Stimulated activated CD4-positive, alpha-beta T cell treated with anti-CD3 and anti-CD28 coated beads, Interleukin-15, amount 100 ng/mL, for 24 hours (primary cell): ENCODE data around the gene CALHM3.

Experiments
- DNase-seq: peaks from one replicate; pipeline ENCODE4 v3.0.0-alpha.2; 2020

Gene CALHM3

DNA sequence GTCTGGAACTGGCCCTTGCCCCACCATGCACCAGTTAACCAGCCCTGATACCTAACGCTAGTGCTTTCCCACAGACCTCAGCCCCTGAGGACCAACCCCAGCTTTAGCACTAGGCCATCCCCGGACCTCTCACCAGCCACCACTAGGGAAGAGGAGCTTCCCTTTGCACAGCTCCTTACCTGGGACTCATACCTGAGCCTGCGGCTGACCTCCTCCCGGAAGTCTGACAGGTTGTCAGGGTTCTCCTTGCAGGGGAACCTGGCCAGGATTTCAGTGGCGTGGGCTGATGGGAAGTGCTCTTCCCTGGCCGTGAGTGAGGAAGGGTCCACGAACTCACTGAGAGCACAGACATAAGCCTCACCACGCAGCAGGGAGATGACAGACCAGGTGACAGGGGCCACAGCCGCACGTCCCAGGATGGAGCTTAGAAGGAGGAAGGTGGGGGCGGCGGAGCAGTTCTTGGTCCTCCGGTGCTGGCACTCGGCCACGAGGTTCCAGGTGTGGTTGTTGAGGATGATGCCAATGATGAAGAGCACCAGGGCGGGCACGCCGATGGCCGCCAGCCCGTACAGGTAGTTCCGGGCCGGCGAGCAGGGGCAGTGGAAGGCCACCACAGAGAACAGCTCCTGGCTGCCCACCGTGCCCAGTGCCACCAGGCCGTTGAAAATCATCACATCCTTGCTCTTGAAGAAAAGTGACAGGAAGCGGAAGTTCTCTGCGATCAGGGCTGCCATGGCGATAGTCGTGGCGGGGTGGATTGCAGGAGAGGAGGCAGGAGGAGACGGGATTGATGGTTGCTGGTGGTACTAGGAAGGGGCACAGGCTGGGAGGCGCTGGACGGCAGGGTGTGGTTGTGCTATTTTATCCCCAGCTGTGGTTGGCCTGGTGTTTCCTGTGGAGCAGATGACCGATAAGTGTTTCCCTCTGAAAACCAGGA lies 29.6 kb downstream of the CALHM3 start:
- DNase-seq, result no peak

DNA sequence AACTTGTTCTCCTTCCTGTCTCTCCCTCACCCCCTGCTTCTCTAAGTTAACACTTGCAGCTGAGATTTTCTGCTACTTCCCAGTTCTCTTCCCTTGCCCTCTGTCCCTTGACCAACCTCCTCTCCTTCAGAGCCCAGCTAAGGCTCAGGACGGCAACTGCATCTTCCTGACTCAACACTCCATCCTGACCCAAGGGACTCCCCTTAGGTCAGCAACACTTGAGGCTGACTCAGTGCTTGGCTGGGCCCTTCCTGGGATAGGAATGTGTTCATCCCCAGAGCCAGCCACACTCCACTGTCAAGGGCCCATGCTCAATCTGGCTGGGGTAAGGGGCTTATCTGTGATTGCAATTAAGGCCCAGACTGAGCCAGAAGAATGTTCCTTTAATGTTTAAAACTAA lies 30.3 kb downstream of the CALHM3 start:
- no peak for DNase-seq

DNA sequence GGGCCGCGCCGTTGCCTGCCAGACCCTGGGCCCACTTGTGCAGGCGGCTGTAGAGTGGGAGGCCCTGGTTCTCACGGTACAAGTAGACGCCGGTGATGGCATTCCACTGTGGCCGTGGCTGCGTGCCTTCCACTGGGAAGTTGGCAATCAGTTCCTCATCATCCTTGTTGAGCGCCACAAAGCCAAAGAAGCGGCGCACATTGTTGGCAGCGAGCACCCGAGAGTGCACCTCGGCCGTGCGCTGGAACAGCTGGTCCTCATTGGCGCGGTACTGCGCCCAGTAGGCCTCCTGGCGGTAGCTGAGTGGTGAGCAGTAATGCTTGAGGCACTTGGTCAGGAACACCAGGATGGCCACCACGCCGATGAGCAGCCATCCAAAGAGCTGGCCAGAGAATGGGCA lies 31.9 kb downstream of the CALHM3 start:
- no peak for DNase-seq

DNA sequence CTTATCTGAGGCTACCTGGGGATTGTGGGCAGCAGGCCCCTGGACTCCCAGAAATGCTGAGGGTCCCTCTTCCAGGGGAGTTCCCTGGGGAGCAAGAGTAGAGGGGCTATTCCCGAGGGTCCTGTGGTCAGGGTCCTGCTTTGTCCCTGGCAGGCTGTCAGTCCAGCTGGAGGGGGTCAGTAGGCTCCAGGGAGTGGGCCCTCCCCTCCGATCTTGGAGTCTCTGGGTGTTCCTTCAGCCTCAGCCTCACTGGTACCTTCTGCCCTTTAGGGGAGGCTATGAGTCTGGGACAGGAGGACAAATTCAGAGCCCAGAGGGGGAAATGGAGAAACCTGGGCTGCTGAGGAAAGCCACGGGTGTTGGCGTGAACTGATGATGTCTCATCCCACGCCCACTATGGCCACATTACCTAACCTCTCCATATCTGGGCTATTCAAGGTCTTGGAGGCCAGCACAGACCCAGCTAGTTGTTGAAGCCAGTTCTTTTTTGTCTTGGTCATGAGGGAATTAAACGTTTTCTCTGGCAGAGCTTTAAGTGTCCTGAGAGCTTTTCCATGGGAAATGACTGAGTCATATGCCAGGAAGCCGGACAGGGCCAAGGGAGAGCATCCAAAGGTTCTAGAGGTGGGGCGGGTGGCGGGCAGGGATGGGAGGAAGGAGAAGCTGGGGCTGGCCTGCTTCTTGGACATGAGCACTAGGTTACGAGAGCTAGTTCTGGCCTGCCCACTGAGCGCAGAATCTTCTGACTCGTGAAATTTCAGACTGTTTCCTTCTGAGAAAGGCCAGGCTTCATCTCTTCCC lies 33.1 kb downstream of the CALHM3 start:
- no peak for DNase-seq

DNA sequence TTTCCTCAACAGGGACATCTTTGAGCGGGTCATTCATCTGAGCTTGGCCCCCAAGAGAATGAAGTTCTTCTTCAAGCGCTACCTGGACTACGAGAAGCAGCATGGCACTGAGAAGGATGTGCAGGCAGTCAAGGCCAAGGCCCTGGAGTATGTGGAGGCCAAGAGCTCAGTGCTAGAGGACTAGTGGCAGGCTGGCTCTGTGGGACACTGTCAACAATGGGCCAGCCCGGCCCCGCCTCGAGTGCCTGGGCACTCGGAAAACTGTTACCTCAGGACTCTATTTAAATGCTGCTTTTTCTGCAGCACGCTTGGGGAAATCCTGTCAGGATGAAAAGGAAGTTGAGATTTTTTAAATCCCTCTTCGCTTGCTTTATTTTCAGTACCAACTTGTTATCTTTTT lies 33.7 kb downstream of the CALHM3 start:
- no peak for DNase-seq

DNA sequence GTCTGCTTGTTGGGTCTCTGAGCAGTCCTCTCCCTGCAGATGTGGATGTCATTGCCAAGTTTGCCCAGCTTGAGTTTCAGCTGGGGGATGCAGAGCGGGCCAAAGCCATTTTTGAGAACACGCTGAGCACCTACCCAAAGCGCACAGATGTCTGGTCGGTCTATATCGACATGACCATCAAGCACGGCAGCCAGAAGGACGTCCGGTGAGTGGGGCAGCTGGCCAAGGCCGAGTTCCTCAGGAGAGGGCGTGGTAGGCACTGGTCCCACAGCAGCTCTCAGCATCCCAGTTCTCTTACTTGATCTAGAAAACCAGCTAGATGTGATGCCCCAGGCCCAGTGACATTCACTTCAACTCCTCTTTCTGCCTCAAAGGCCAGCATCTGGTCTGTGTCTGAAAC lies 34.6 kb downstream of the CALHM3 start:
- DNase-seq, result no peak

DNA sequence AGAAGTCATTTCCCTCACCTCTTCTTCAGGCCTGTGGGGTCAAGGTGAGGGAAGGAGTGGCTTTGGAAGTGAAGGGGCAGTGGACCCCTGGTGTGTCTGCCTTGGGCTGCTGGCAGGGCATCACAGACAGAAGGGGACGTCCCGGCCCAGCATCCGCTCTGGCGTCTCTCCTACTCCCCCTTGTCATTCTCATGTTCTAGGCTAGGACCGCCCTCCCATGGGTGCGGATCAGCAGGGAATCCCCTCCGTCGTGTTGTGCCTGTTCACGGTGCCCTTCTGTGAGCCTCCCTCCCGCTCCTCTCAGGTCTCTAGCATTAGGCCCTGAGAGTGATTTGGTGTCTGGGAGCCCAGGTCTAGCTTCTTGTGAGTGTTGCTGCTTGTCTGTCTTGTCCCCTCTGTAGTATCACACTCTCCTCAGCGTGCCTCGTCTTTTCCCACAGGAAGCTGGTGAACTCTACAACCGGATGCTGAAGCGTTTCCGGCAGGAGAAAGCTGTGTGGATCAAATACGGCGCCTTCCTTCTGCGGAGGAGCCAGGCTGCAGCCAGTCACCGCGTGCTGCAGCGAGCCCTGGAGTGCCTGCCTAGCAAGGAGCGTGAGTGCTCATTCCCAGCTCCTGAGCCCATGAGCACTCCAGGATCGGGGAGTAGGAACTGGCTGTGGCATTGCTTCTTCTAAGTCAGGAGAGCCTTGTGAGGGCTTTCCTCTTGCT lies 35.4 kb downstream of the CALHM3 start:
- DNase-seq, result no peak

DNA sequence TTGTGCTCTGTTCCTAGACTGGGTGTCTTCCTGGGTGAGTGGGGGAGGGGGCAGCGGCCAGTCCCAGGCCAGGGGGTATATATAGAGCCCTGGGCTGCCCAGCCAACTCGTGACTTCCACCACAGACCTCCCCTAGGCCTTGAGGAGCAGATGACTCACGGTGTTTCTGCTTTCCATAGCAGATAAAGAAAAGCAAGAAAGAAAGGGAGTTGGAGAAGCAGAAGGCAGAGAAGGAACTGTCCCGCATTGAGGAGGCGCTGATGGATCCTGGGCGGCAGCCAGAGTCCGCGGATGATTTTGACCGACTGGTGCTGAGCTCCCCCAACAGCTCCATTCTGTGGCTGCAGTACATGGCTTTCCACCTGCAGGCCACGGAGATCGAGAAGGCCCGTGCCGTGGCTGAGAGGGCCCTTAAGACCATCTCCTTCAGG lies 37.0 kb downstream of the CALHM3 start:
- DNase-seq, result no peak

DNA sequence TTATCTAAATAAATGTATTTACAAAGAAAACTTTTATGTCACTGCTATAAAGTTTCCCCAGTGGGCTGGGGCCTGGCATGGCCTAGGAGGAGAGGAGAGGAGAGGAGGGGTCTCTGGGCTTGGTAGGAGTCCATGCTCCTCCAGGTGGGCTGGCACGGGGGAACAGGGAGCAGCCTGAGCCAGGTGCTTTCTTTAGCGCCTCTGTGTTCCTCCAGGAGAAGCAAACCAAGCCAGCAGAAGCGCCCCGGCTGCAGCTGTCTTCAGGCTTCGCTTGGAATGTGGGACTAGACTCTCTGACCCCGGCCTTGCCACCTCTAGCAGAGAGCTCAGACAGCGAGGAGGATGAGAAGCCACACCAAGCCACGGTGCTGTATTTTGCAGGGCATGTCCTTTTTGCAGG lies 37.4 kb downstream of the CALHM3 start:
- no peak for DNase-seq

DNA sequence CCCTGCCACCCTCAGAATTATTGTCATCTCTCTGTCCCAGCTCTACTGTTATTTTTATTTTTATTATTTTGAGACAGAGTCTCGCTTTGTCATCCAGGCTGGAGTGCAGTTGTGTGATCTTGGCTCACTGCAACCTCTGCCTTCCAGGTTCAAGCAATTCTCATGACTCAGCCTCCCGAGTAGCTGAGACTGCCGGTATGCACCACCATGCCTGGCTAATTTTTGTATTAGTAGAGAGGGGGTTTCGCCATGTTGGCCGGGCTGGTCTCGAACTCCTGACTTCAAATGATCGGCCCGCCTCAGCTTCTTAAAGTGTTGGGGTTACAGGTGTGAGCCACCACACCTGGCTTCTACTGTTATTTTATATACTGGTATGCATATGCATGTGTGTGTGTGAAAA lies 37.8 kb downstream of the CALHM3 start:
- DNase-seq, result no peak

DNA sequence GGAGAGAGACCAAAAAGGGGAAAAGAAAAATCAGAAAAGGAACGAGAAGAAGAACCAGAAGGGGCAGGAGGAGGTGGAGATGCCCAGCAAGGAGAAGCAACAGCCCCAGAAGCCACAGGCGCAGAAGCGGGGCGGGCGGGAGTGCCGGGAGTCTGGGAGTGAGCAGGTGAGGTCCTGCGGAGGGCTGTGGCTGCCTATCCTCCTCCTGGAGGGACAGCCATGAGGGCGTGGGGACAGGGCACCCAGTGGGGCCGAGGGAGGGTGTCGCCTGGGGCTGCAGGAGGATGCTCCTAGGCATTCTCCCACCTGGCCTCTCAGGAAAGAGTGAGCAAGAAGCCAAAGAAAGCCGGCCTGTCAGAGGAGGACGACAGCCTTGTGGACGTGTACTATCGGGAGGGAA lies 38.6 kb downstream of the CALHM3 start:
- DNase-seq, result no peak

DNA sequence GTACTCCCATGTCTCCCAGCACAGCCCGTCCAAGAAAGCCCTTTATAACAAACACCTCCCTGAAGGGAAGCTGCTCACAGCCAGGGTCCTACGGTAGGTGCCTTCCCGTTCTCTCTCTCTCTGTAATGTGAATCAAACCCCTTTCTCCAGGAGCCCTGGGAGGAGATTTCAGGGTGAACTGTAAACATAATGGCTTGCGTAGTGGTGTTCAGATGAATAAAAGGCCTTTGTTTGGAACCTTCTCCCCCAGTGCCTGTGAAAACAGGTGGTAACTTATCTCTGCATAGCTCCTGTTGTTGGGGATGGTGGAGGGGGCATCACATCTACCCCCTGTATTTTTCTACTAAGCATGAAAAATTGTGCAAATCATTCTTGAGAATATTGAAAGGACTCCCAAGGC lies 39.3 kb downstream of the CALHM3 start:
- no peak for DNase-seq

DNA sequence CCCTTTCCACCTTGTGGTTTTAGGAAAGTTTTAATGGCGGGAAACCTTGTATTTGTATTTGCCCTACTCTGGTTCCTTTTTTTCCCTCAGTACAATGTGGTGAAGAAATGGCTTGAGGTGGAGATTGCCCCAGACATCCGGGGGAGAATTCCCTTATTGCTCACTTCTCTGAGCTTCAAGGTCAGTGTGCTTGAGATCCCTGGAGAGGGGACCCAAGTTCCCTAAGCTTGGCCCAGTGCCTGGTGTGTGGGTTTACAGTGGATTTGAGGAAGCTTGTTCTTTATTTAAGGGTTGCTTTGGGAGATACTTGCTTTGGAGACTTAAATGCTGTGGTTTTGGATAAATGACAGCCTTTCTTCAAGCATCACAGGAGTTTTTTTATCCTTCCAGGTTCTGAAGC lies 45.2 kb downstream of the CALHM3 start:
- no peak for DNase-seq

DNA sequence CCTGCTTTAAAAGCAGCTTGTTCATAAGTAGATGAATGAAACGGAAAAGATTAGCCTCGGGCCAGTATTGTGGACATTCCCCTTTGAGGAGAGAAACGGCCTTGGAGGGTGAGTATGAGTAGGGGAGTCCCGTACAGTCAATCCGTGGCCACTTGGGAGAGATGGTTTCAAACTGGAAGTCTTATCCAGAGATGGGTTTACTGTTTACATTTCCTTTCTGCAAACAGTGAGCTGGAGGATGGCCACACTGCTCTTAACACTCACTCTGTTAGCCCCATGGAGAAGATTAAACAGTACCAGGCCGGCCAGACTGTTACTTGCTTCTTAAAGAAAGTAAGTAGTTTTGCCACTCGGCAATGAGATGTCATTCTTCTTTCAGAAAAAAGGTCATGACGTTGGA lies 47.1 kb downstream of the CALHM3 start:
- DNase-seq, result no peak

DNA sequence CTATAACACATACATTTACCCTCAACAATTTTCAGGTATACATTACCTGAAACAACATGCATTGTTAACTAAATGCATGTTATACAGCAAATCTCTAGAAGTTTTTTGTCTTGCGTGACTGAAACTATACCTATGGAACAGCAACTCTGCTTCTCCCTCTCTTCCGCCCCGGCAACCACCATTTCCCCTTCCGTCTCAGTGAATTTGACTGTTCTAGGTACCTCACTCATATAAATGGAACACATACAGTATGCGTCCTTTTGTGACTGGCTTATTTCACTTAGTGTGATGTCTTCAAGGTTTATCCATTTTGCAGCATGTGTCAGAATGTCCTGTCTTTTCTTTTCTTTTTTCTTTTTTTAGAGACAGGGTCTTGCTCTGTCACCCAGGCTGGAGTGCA lies 49.4 kb downstream of the CALHM3 start:
- no peak for DNase-seq

DNA sequence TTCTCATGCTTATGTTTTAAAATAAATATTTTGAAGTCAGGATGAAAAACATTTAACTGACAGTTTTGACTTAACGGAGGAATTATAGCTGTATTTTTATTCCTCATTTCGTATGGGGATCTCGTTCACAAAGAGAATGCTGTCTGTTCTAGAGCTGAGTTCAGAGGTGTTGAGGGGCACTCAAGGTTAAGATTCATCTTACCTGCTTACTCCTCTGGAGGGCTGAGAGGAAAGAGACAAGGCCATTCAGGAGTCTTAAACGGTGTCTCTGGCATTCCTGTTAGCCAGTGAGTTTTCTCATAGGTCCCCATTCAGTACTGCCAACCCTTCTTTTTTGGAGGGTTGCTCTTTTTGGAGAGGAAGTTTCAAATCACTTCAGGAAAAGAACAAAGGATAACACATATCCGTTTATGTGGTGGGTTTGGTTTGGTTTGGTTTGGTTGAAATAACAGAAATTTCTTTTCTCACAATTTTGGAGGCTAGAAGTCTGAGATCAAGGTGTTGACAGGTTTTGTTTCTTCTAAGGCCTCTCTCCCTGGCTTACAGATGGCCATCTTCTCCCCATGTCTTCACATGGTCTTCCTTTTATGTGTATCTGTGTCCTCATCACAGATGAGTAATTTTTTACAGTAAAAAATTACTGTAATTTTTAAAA lies 49.9 kb downstream of the CALHM3 start:
- no peak for DNase-seq

DNA sequence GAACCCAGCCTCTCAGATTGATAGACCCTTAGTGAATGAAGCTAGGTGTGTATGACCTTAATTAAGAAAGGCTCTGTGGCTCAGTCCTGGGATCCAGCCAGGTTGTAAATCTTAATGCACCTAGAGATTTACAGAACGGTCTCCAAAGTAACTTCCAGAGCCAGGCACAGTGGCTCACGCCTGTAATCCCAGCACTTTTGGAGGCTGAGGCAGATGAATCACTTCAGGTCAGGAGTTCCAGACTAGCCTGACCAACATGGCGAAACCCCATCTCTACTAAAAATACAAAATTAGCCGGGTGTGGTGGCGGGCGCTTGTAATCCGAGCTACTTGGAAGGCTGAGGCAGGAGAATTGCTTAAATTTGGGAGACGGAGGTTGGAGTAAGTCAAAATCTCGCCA lies 51.2 kb downstream of the CALHM3 start:
- DNase-seq, result no peak

DNA sequence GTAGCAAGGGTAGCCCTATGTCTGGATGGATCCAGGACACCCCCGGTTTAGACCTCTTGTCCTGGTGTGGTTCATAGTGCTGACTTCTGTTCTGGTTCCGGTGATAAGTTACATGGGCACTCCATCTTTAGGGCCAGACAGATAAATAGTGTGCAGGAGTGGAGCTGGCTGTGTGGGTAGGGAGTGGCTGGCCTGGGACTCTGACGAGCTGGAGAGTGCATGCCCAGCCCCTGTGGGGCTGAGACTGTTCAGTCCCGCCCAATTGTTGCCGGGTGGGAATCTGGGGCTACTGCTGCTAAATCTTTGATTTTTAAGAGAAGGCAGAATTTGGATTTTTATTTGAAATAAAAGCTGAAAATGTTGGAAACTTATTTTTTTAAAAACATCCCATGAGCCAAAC lies 55.3 kb downstream of the CALHM3 start:
- no peak for DNase-seq
